ENCODE results near the gene CNIH4. TPM values are rescaled to one million over a fixed set of nuclear protein-coding genes. Genes with fewer than 3 reads are reported as not detected.
"Not testable (repeated sequence)": the region's sequence is repeated elsewhere in the genome, so short reads cannot be mapped to it uniquely, and the experiment has no call there.

Gene CNIH4
- total RNA-seq, 1 experiment from 2014 or later: 117 TPM

DNA sequence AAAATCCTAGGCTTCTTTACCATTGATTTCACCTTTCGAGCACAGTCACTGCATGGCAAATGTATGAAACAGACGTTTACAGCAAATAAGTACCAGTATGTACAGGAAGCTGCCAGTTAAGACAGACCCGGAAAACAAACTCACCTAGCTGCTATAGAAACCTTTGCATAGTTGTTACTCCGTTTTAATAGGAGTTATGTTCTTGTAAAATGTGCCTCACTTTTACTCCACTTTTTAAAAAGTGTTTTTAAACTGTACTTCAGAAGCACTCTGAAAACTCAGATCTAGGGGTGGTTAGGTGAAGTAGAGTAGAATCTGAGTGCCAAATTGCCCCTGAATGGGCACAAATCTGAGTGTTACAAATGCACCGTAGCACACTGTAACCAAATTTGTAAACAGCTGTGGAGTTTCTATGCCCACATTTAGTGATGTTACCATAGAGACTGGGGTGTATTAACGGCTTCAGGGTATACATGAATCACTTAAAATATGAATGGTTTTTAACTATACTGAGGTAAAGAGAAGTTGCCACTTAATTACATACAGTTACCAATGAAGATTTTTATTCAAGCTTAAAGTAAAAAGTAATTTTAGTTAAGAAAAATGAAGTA, 30.7 kb downstream of the CNIH4 start:
- DNase-seq (ENCODE audit: low read depth): no peak
- in situ Hi-C loops (cut with HindIII; ENCODE audit: low pct_unique_long_range_greater_than_20kb, low sequenced_read_pairs): no loop called here

DNA sequence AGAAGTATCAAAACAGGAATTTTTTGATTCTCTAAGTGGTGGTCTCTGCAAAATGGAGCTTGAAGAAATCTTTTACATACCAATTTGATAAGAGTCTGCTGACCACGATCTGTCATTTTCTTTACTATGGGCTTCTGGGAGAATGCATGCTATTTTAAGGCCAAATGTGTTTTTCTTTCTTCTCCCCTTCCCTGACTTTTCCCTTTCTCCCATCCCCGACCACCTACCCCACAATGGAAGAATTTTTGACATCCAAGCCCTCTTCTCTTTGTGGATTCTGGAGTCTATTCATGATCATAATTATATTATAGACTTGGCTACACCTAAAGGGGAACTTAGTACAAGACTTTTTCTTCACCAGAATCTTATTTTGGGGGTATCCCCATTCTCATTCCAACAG, 31.3 kb downstream of the CNIH4 start:
- no peak for DNase-seq (ENCODE audit: low read depth)
- in situ Hi-C loops (cut with HindIII; ENCODE audit: low pct_unique_long_range_greater_than_20kb, low sequenced_read_pairs): no loop called here

GRCh38 chr1:224390517-224390916, 33.8 kb downstream of the CNIH4 start:
- DNase-seq (ENCODE audit: low read depth): no peak
- in situ Hi-C loops (cut with HindIII; ENCODE audit: low pct_unique_long_range_greater_than_20kb, low sequenced_read_pairs): no loop called here

DNA sequence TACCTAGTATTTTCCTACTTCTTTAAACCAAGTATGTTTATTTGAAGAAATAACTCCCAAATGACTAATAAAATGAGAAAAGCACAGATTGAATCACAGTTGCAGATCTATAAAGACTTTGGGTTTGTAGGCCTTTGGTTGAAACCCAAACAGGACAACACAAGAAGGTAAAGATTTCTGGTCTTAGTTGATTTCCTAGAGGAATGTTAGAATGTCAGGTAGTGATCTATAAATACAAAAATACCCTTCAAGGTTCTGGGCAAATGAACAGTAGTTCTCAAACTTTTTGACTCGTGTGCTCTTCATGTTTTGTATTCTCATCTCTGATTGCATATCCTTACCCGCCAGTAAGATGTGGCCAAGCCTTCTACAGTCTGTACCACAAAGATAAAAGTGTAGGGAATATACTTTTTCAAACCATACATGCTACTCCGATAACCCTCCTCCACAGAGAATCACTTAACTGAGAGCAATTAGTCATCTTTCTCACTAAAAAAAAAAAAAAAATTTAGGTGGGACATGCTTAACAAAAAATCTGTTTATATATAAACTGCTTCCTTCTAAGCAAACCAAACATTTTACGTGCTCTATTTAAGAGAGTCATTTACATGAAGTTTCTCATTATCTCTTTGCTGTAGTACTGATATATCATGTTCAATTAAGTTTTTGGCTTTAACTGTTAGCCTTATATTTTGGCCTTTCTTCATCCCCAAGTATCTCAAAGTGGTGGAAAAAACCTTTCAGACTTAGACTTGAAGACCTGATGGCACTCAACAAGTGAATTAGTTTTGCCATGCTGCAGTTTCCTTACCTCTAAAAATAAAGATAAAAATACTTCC, 36.0 kb downstream of the CNIH4 start:
- in situ Hi-C loops (cut with HindIII; ENCODE audit: low pct_unique_long_range_greater_than_20kb, low sequenced_read_pairs): no loop called here
- DNase-seq (ENCODE audit: low read depth): no peak

- in situ Hi-C loops (cut with HindIII; ENCODE audit: low pct_unique_long_range_greater_than_20kb, low sequenced_read_pairs): no loop called here
- DNase-seq (ENCODE audit: low read depth): no peak
Measured at GRCh38 chr1:224393294-224393693, 36.6 kb downstream of the CNIH4 start.

GRCh38 chr1:224399887-224400286, 43.2 kb downstream of the CNIH4 start:
- in situ Hi-C loops (cut with HindIII; ENCODE audit: low pct_unique_long_range_greater_than_20kb, low sequenced_read_pairs): no loop called here
- no peak for DNase-seq (ENCODE audit: low read depth)

- in situ Hi-C loops (cut with HindIII; ENCODE audit: low pct_unique_long_range_greater_than_20kb, low sequenced_read_pairs): no loop called here
- no peak for DNase-seq (ENCODE audit: low read depth)
Measured at GRCh38 chr1:224402472-224403036, 45.9 kb downstream of the CNIH4 start.

GRCh38 chr1:224404916-224405603, 48.4 kb downstream of the CNIH4 start:
- in situ Hi-C loops (cut with HindIII; ENCODE audit: low pct_unique_long_range_greater_than_20kb, low sequenced_read_pairs): no loop called here
- no peak for DNase-seq (ENCODE audit: low read depth)

DNA sequence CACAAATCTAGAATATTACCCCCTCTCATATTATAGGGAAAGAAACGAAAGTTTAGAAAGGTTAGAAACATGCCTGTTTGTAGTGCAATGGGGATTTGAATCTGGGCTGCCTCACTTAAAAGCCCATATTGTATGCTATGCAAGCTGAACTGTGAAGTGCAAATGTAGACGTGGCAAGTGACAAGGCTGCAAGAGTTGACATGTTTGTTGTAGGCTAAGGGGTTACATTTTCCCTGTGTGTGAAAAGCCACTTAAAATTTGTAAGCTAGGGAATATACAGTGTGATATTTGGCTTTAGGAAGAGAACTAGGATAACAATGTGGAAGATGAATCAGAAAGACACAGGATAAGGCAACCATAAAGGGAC, 48.9 kb downstream of the CNIH4 start:
- DNase-seq (ENCODE audit: low read depth): no peak
- in situ Hi-C loops (cut with HindIII; ENCODE audit: low pct_unique_long_range_greater_than_20kb, low sequenced_read_pairs): no loop called here

DNA sequence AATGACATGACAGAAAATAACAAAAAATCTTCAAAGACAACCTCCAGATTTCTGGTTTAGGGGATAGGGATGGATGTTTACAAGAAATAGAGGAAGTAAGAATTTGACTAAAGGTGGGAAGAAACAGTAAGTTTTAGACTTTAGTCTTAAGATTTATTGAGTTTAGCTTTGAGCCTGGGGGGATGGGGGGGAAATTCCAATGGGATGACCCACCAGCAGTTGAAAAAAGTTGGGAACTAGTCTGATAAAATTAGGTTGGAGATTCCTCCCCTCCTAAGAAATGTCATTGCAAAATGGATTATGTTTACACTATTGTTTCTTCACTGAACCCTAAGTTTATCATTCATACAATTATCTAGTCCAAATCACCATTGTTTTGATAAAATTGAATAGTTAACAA, 49.5 kb downstream of the CNIH4 start:
- no peak for DNase-seq (ENCODE audit: low read depth)
- in situ Hi-C loops (cut with HindIII; ENCODE audit: low pct_unique_long_range_greater_than_20kb, low sequenced_read_pairs): no loop called here

GRCh38 chr1:224407571-224408293, 51.1 kb downstream of the CNIH4 start:
- DNase-seq (ENCODE audit: low read depth): no peak
- in situ Hi-C loops (cut with HindIII; ENCODE audit: low pct_unique_long_range_greater_than_20kb, low sequenced_read_pairs): no loop called here

- in situ Hi-C loops (cut with HindIII; ENCODE audit: low pct_unique_long_range_greater_than_20kb, low sequenced_read_pairs): no loop called here
- no peak for DNase-seq (ENCODE audit: low read depth)
Measured at GRCh38 chr1:224408294-224408590, 51.6 kb downstream of the CNIH4 start.

- peak; percentile 30 for DNase-seq (ENCODE audit: low read depth)
- in situ Hi-C loops (cut with HindIII; ENCODE audit: low pct_unique_long_range_greater_than_20kb, low sequenced_read_pairs): no loop called here
Measured at GRCh38 chr1:224411766-224412165, 55.1 kb downstream of the CNIH4 start.

DNA sequence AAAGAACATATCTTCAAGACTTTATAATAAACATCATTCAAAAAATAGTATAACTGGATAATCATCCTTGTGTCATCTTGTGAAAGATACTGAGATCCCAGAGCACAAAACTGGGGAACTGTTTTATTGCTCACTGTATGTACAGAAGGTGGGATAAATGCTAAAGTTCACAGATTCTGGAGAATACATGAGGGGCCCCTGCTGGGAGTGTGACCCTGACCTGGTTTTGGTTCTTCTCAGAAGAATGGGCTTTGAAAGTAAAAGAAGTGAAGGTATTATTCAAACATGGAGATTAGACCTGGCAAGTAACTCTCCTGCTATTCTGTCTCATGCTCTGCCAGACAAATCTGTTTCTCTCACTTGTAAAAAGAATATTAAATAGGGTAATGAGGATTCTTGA, 63.4 kb downstream of the CNIH4 start:
- no peak for DNase-seq (ENCODE audit: low read depth)
- in situ Hi-C loops (cut with HindIII; ENCODE audit: low pct_unique_long_range_greater_than_20kb, low sequenced_read_pairs): loop anchor here (10.0 kb wide), 1 partner anchor 45 kb away; no protein-coding TSS in a partner anchor

- no peak for DNase-seq (ENCODE audit: low read depth)
- in situ Hi-C loops (cut with HindIII; ENCODE audit: low pct_unique_long_range_greater_than_20kb, low sequenced_read_pairs): loop anchor here (10.0 kb wide), 1 partner anchor 51 kb away; no protein-coding TSS in a partner anchor
Measured at GRCh38 chr1:224425279-224425884, 68.7 kb downstream of the CNIH4 start.

GRCh38 chr1:224426869-224427268, 70.2 kb downstream of the CNIH4 start:
- not testable (repeated sequence) for DNase-seq (ENCODE audit: low read depth)
- in situ Hi-C loops (cut with HindIII; ENCODE audit: low pct_unique_long_range_greater_than_20kb, low sequenced_read_pairs): loop anchor here (10.0 kb wide), 1 partner anchor 52 kb away; no protein-coding TSS in a partner anchor

DNA sequence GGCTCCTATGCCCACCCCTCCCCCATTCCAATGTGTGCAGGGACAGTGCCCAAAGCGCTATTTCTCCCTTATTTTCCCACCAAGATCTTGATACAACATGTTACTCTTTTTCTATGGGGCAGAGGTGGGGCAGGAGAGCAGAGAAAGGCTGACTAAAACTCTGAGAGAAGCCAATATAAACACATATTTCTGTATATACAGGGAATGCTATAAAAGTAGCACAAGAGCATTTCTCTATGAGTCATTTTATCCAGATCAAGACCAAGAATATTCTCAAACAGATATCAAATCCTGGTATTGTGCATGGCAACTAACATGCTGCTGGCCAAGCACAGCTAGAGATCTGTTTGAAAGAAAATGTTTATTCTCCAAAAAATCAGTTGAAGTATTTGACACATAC, 70.7 kb downstream of the CNIH4 start:
- in situ Hi-C loops (cut with HindIII; ENCODE audit: low pct_unique_long_range_greater_than_20kb, low sequenced_read_pairs): loop anchor here (10.0 kb wide), 1 partner anchor 53 kb away; no protein-coding TSS in a partner anchor
- peak; percentile 31 for DNase-seq (ENCODE audit: low read depth)

DNA sequence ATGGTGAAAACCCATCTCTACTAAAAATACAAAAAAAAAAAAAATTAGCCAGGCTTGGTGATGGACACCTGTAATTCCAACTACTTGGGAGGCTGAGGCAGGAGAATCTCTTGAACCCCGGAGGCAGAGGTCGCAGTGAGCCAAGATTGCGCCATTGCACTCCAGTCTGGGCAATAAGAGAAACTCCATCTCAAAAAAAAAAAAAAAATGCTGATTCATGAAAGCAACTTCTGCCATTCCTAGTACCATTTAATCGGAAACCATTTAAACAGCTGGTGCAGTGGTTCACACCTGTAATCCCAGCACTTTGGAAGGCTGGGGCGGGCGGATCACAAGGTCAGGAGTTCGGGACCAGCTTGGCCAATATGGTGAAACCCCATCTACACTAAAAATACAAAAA, 72.0 kb downstream of the CNIH4 start:
- DNase-seq (ENCODE audit: low read depth): not testable (repeated sequence)
- in situ Hi-C loops (cut with HindIII; ENCODE audit: low pct_unique_long_range_greater_than_20kb, low sequenced_read_pairs): loop anchor here (10.0 kb wide), 1 partner anchor 54 kb away; no protein-coding TSS in a partner anchor

Measured in Caki2 (cell line).